H1 (cell line): ENCODE measurements around the gene NUP62CL. TPM values are rescaled to one million over a fixed set of nuclear protein-coding genes. Genes with fewer than 3 reads are reported as not detected.

Experiments used
- CEBPB ChIP-seq: IDR thresholded peaks from 2 replicates; pipeline ENCODE4 v1.6.1; 2012; ENCODE audit warnings: low read depth, low read length
- CHD1 ChIP-seq: IDR thresholded peaks from 2 replicates; pipeline ENCODE4 v1.6.1; 2012; ENCODE audit warnings: low read depth, low read length, improper control_type of control experiment
- CHD2 ChIP-seq: IDR thresholded peaks from 2 replicates; pipeline ENCODE4 v1.6.1; 2012; ENCODE audit warnings: low read length, improper control_type of control experiment
- CHD7 ChIP-seq: fragments of 300-600 bp; sonication (generic); IDR thresholded peaks from 2 replicates; pipeline ENCODE4 v1.7.1; 2012; ENCODE audit warnings: low read length, moderate library complexity, mild to moderate bottlenecking, inconsistent platforms; ENCODE audit not compliant: insufficient replicate concordance
- SUZ12 ChIP-seq: fragments of 200-600 bp; sonication (generic); IDR thresholded peaks from 2 replicates; pipeline ENCODE4 v1.6.1; 2012; ENCODE audit warnings: mild to moderate bottlenecking, inconsistent platforms, low read length, moderate library complexity, mixed read lengths
- polyA plus RNA-seq, 7 experiments: library from polyadenylated mRNA; depleted of rRNA in 3 of 7; stranded (reverse) in 5 of 7; unstranded in 2 of 7; fragments of >200 nt in 5 of 7; fragments of 200-250 nt in 2 of 7; gene quantifications; 1 replicate in 5 of 7; 2 replicates in 1 of 7; 4 replicates in 1 of 7; pipeline versions ENCODE4 v1.2.1 to v1.2.3, GENCODE V29; 2011 to 2013; ENCODE audit warnings: missing spikeins in 2 of 7, mixed read lengths in 2 of 7
- total RNA-seq: library from RNA; stranded (reverse); fragmentation: NEBNext Ultra II Directional; extraction: Animal tissue kit (Norgen Biotek cat#: 25700); gene quantifications from 2 replicates; pipeline ENCODE4 v1.2.1, GENCODE V29; 2021

The NUP62CL gene
- total and polyA plus RNA-seq, 2 of the 8 experiments (the other 6 are each of a cell fraction or from before 2014, with no cell fraction given): 3.3 to 6.2 TPM

- no peak for TF ChIP-seq CHD7
- no peak for TF ChIP-seq CHD2
- no peak for TF ChIP-seq SUZ12
- no peak for TF ChIP-seq CHD1
- TF ChIP-seq CEBPB: no peak
Measured at GRCh38 chrX:107213477-107213876, 7.2 kb upstream of the NUP62CL start (continued).
